Esophagus squamous epithelium (tissue), 5 donors: ENCODE measurements around the gene TECPR2. TPM values are rescaled to one million over a fixed set of nuclear protein-coding genes. Genes with fewer than 3 reads are reported as not detected.

Experiments
- DNase-seq: peaks from one replicate; lab custom pipeline; 2025; lab: John Stamatoyannopoulos, UW
- H3K27ac ChIP-seq, 4 donors: fragments of 200-600 bp; sonication (generic); one replicate each; pipeline ENCODE4 v1.5.1; 2016 to 2019; ENCODE audit warnings: mild to moderate bottlenecking in 1 of 4
- H3K27me3 ChIP-seq, 4 donors: fragments of 200-600 bp; sonication (generic); 1 replicate in 3 of 4; 2 replicates in 1 of 4; pipeline versions ENCODE4 v1.5.1 to v1.6.0; 2017 to 2021; ENCODE audit warnings: antibody characterized with exemption in 1 of 4
- H3K36me3 ChIP-seq, 3 donors: fragments of 200-600 bp; sonication (generic); one replicate each; pipeline ENCODE4 v1.5.1; 2016 to 2019
- H3K4me1 ChIP-seq, 3 donors: fragments of 200-600 bp; sonication (generic); one replicate each; pipeline ENCODE4 v1.5.1; 2017 to 2019
- H3K4me3 ChIP-seq, 4 donors: fragments of 200-600 bp; sonication (generic); 1 replicate in 3 of 4; 2 replicates in 1 of 4; pipeline ENCODE4 v1.5.1; 2016 to 2019; ENCODE audit warnings: mild to moderate bottlenecking in 2 of 4, moderate library complexity in 1 of 4
- H3K9me3 ChIP-seq, 3 donors: fragments of 200-600 bp; sonication (generic); one replicate each; pipeline ENCODE4 v1.5.1; 2016 to 2019
- CTCF ChIP-seq, 6 experiments: fragments of 450-650 bp in 4 of 6; fragments of 200-600 bp in 2 of 6; sonication (generic) in 2 of 6; IDR thresholded peaks; one replicate each; pipeline ENCODE4 v1.5.1; 2016 to 2019; ENCODE audit warnings: antibody characterized with exemption in 6 of 6, mild to moderate bottlenecking in 4 of 6, moderate library complexity in 4 of 6
- POLR2A ChIP-seq, 4 donors: fragments of 450-650 bp; IDR thresholded peaks; one replicate each; pipeline ENCODE4 v1.6.1; 2017; ENCODE audit warnings: antibody characterized with exemption in 4 of 4, mild to moderate bottlenecking in 4 of 4, moderate library complexity in 3 of 4
- WGBS, 2 donors: methylation state at CpG; one replicate each; pipeline ENCODE4 v1.1.5; 2018; 5-methylcytosine and 5-hydroxymethylcytosine counted together
- intact Hi-C: fragments of 100-400 bp; cut with DNase I; formaldehyde crosslinking; loops from one replicate; pipeline ENCODE4 v1.15.0; 2022
- total RNA-seq, 4 donors: library from RNA; depleted of rRNA; stranded (reverse); fragments of >200 nt; gene quantifications; one replicate each; pipeline ENCODE4 v1.1.0, GENCODE V29; 2016
- donor health status: DM: yes; HTN: yes; CAD: no.

Gene TECPR2
- total RNA-seq, result 10 to 100 TPM in 3 of 4 donors, 1 to 10 TPM in 1; 5.4 to 18.1 (median 12.9) TPM

- intact Hi-C loops, result no loop called here
- peak; percentile 82 for DNase-seq
- 0% methylated on average over 14 to 17 of the region's 58 CpGs for WGBS, 2 donors
Observed at GRCh38 chr14:102362545-102363181, at the start of gene TECPR2, which contains the start of gene CINP. Gene TECPR2 (plus strand): TSS chr14:102362941. CDS start chr14:102376722, 13,781 bp downstream. Gene CINP (minus strand): TSS chr14:102362890. CDS start chr14:102362851, 39 bp downstream.

GRCh38 chr14:102314242-102315011 is 48.3 kb upstream of the TECPR2 start:
- Histone ChIP-seq H3K4me3 (peak overlapping the region; percentile 33 to 65 (median 50)), H3K9me3 (no peaks in the 10 kb centered on the region), H3K27me3 (no peaks in the 10 kb centered on the region), H3K36me3 (no peaks in the 10 kb centered on the region), H3K27ac (peak overlapping the region in 2 of 4 donors; percentile 4 to 62), H3K4me1 (peaks cover 5 to 51% (median 23%) of the 10 kb centered on the region in 3 donors)
- intact Hi-C loops, result loop anchor here (5.0 kb wide), 1 partner anchor 77 kb away; no protein-coding TSS in a partner anchor
- WGBS, 2 donors, result 10 to 12% methylated on average over 29 to 34 of the region's 52 CpGs
- no peak for DNase-seq
- TF ChIP-seq CTCF (IDR thresholded peaks at IDR 0.05) (peak; percentile 89 to 97 (median 94)), POLR2A (IDR thresholded peaks at IDR 0.05) (no peak)

More at GRCh38 chr14:102362545-102363181, at the start of gene TECPR2, which contains the start of gene CINP:
- Histone ChIP-seq H3K9me3 (no peaks in the 10 kb centered on the region), H3K27me3 (no peaks in the 10 kb centered on the region), H3K36me3 (peaks cover 0 to 27% (median 8%) of the 10 kb centered on the region in 3 donors), H3K4me3 (peak within 1 kb of the TSS; percentile 75 to 99 (median 85)), H3K27ac (peak within 1 kb of the TSS; percentile 90 to 96 (median 93)), H3K4me1 (peaks cover 15 to 36% (median 19%) of the 10 kb centered on the region in 3 donors)
- TF ChIP-seq CTCF (IDR thresholded peaks at IDR 0.05) (no peak), POLR2A (IDR thresholded peaks at IDR 0.05) (peak in 3 of 4 donors; percentile 14 to 81 (median 73))

- TF ChIP-seq POLR2A (IDR thresholded peaks at IDR 0.05), result no peak
- TF ChIP-seq CTCF (IDR thresholded peaks at IDR 0.05), result no peak
- Histone ChIP-seq H3K36me3 (no peaks in the 10 kb centered on the region), H3K4me1 (peaks cover 5 to 52% (median 23%) of the 10 kb centered on the region in 3 donors), H3K4me3 (no peak overlapping the region), H3K27ac (no peak overlapping the region), H3K9me3 (no peaks in the 10 kb centered on the region), H3K27me3 (no peaks in the 10 kb centered on the region)
- WGBS, 2 donors, result 90 to 96% methylated on average over 5 to 6 of the region's 6 CpGs
- no peak for DNase-seq
- intact Hi-C loops, result no loop called here
Observed at GRCh38 chr14:102315121-102315520, 47.6 kb upstream of the TECPR2 start.

- H3K4me1 ChIP-seq, result peaks cover 13 to 64% (median 23%) of the 10 kb centered on the region in 3 donors
- H3K27ac ChIP-seq, result peak overlapping the region; percentile 41 to 90 (median 80)
- H3K9me3 ChIP-seq, result no peaks in the 10 kb centered on the region
- DNase-seq, result no peak
- intact Hi-C loops, result no loop called here
- TF ChIP-seq CTCF (IDR thresholded peaks at IDR 0.05) (no peak), POLR2A (IDR thresholded peaks at IDR 0.05) (no peak)
- H3K27me3 ChIP-seq, result no peaks in the 10 kb centered on the region
- no peaks in the 10 kb centered on the region for H3K36me3 ChIP-seq
- WGBS, 2 donors, result 1 to 5% methylated on average over 10 of the region's 10 CpGs
- peak overlapping the region; percentile 37 to 67 (median 60) for H3K4me3 ChIP-seq
Observed at GRCh38 chr14:102316338-102316742, 46.4 kb upstream of the TECPR2 start.
